Kidney epithelial cell (primary cell): ENCODE results near the gene TBC1D22A. TPM values are rescaled to one million over a fixed set of nuclear protein-coding genes. Genes with fewer than 3 reads are reported as not detected.

Experiments used
- DNase-seq: peaks from one replicate; pipeline ENCODE4 v3.0.0-alpha.2; 2010; ENCODE audit warnings: low read depth
- H3K27me3 ChIP-seq: 2 replicates; pipeline ENCODE4 v1.6.0; 2011; ENCODE audit warnings: low read length; ENCODE audit not compliant: control insufficient read depth, insufficient read depth
- H3K36me3 ChIP-seq: 2 replicates; pipeline ENCODE4 v1.5.1; 2011; ENCODE audit warnings: low read length; ENCODE audit not compliant: control insufficient read depth, insufficient read depth
- H3K4me3 ChIP-seq: 2 replicates; pipeline ENCODE4 v1.5.1; 2011; ENCODE audit warnings: low read depth, mild to moderate bottlenecking, control low read depth, low read length
- CTCF ChIP-seq: IDR thresholded peaks from 2 replicates; pipeline ENCODE4 v1.5.1; 2011; ENCODE audit warnings: mild to moderate bottlenecking, moderate library complexity, low read length, control low read depth, inconsistent platforms; ENCODE audit not compliant: insufficient read depth, poor library complexity, severe bottlenecking
- total RNA-seq: library from RNA; depleted of rRNA; stranded (reverse); fragments of >200 nt; gene quantifications from 2 replicates; pipeline ENCODE4 v1.2.3, GENCODE V29; 2015

TBC1D22A gene
- total RNA-seq, 1 donor from 2014 or later, result 25.7 TPM

- H3K36me3 ChIP-seq, result no peaks in the 10 kb centered on the region
- no peaks in the 10 kb centered on the region for H3K27me3 ChIP-seq
- DNase-seq, result no peak
- no peak for TF ChIP-seq CTCF
- no peak overlapping the region for H3K4me3 ChIP-seq
Measured at GRCh38 chr22:47000888-47001287, 238.4 kb downstream of the TBC1D22A start.

GRCh38 chr22:47001288-47001687 is 238.8 kb downstream of the TBC1D22A start:
- DNase-seq, result no peak
- no peaks in the 10 kb centered on the region for H3K27me3 ChIP-seq
- no peak overlapping the region for H3K4me3 ChIP-seq
- no peak for TF ChIP-seq CTCF
- H3K36me3 ChIP-seq, result no peaks in the 10 kb centered on the region

DNA sequence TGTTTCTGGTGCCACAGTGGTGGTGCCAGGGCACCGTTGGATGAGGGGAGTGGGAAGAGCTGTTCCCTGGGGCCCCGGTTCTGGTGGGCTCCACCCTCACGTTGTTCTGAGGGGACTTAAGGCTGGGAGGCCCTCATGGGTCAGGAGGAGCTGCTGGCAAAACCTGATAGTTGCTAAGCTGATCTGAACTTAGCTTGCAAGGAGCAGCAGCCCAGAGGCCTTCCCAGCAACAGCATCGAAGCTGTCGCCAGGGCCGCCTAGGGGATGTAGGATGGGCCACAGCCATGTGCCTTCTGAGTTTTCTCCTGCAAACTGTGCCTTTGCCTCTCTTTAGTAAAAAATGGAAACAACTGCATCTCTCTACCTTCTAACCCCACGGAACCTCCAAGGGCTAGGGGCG is 240.2 kb downstream of the TBC1D22A start:
- Histone ChIP-seq H3K27me3 (no peaks in the 10 kb centered on the region), H3K4me3 (no peak overlapping the region), H3K36me3 (no peaks in the 10 kb centered on the region)
- DNase-seq, result no peak
- TF ChIP-seq CTCF, result no peak

- DNase-seq, result no peak
- no peak for TF ChIP-seq CTCF
Measured at GRCh38 chr22:47005506-47006408, 243.3 kb downstream of the TBC1D22A start.

GRCh38 chr22:47006433-47006832 is 244.0 kb downstream of the TBC1D22A start:
- Histone ChIP-seq H3K36me3 (no peaks in the 10 kb centered on the region), H3K4me3 (no peak overlapping the region), H3K27me3 (no peaks in the 10 kb centered on the region)
- TF ChIP-seq CTCF, result no peak
- no peak for DNase-seq

More at GRCh38 chr22:47005506-47006408, 243.3 kb downstream of the TBC1D22A start:
- Histone ChIP-seq H3K27me3 (no peaks in the 10 kb centered on the region), H3K36me3 (no peaks in the 10 kb centered on the region), H3K4me3 (no peak overlapping the region)
